Erythroblast (primary cell): Measurements from ENCODE around the gene ZKSCAN2.
A peak's percentile ranks its signal among the peaks of the same experiment; 100 is the strongest.

ENCODE experiments used
- GATA1 ChIP-seq: IDR thresholded peaks from 2 replicates; pipeline ENCODE4 v1.6.1; 2011; ENCODE audit warnings: low read depth, mild to moderate bottlenecking, control low read depth, low read length, moderate library complexity
- POLR2A ChIP-seq: IDR thresholded peaks from 2 replicates; pipeline ENCODE4 v1.6.1; 2011; ENCODE audit warnings: mild to moderate bottlenecking, low read length

GRCh38 chr16:25257956-25258860 lies 563 bp upstream of the ZKSCAN2 start:
- TF ChIP-seq POLR2A: peak; percentile 60
- TF ChIP-seq GATA1: no peak
